NB4 (cell line): ENCODE results near the gene MAEL.

Source experiments
- DNase-seq: peaks from one replicate; pipeline ENCODE4 v3.0.0; 2010; ENCODE audit warnings: low read depth
- H3K4me3 ChIP-seq: one replicate; pipeline ENCODE4 v1.5.1; 2011; ENCODE audit warnings: mild to moderate bottlenecking, low read depth, low read length, moderate library complexity
- MAX ChIP-seq: IDR thresholded peaks from 2 replicates; pipeline ENCODE4 v1.6.1; 2011; ENCODE audit warnings: low read depth, low read length
- MYC ChIP-seq: IDR thresholded peaks from 2 replicates; pipeline ENCODE4 v1.6.1; 2011; ENCODE audit warnings: low read depth, low read length
- POLR2A ChIP-seq: IDR thresholded peaks from 2 replicates; pipeline ENCODE4 v1.6.1; 2011; ENCODE audit warnings: mild to moderate bottlenecking; ENCODE audit not compliant: insufficient read length; ENCODE audit errors: extremely low read depth
- TF ChIP-seq, protein P1 (sequence below): IDR thresholded peaks from one replicate; pipeline ENCODE4 v1.5.1; 2012; ENCODE audit warnings: low read depth, low read length

The MAEL gene

DNA sequence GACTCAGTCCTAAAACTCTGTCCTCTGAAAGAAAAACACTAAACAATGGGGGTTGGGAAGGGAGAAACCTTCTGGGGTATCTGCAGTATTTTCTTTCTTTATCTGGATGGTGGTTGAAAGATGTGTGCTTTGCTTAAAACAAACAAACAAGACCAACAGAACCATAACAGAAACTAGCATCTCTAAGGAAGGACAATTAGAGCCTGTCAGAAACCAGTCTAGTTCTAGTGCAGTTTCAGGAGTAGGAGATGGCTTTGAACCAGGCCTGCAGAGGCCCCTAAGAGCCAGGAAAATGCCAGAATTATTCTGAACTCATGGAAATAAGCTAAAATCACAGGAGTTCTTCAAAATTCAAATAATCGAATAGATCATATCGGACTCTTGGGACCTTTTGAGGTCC, 32.2 kb upstream of the MAEL start:
- H3K4me3 ChIP-seq: no peak overlapping the region
- no peak for TF ChIP-seq POLR2A
- TF ChIP-seq, protein P1, sequence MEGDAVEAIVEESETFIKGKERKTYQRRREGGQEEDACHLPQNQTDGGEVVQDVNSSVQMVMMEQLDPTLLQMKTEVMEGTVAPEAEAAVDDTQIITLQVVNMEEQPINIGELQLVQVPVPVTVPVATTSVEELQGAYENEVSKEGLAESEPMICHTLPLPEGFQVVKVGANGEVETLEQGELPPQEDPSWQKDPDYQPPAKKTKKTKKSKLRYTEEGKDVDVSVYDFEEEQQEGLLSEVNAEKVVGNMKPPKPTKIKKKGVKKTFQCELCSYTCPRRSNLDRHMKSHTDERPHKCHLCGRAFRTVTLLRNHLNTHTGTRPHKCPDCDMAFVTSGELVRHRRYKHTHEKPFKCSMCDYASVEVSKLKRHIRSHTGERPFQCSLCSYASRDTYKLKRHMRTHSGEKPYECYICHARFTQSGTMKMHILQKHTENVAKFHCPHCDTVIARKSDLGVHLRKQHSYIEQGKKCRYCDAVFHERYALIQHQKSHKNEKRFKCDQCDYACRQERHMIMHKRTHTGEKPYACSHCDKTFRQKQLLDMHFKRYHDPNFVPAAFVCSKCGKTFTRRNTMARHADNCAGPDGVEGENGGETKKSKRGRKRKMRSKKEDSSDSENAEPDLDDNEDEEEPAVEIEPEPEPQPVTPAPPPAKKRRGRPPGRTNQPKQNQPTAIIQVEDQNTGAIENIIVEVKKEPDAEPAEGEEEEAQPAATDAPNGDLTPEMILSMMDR: no peak
- TF ChIP-seq MAX: no peak
- no peak for DNase-seq

- TF ChIP-seq POLR2A: no peak
- TF ChIP-seq MAX: no peak
- TF ChIP-seq, protein P1: no peak
- TF ChIP-seq MYC: no peak
- DNase-seq: no peak
- no peak overlapping the region for H3K4me3 ChIP-seq
Observed at GRCh38 chr1:166960858-166961474, 28.1 kb upstream of the MAEL start.

- TF ChIP-seq, protein P1: no peak
- TF ChIP-seq MAX: no peak
- H3K4me3 ChIP-seq: no peak overlapping the region
- no peak for DNase-seq
Observed at GRCh38 chr1:166969074-166969677, 19.9 kb upstream of the MAEL start.

DNA sequence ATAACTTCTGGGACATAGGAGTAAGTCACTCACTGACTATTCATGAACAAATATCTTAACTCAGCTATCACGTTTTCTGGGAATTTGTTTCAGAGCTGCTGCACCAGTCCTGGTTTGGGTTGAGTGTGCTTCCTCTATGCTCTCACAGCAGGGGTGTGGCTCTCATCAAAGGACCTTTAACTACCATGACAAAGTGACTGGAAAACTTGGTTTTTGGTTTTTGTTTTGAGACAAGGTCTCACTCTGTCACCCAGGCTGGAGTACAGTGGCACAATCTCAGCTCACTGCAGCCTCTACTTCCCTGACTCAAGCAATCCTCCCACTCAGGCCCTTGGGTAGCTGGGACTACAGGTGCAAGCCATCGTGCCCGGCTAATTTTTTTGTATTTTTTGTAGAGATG, 17.8 kb upstream of the MAEL start:
- no peak overlapping the region for H3K4me3 ChIP-seq
- no peak for DNase-seq
- TF ChIP-seq POLR2A: no peak
- TF ChIP-seq, protein P1: no peak
- no peak for TF ChIP-seq MAX
- no peak for TF ChIP-seq MYC

DNA sequence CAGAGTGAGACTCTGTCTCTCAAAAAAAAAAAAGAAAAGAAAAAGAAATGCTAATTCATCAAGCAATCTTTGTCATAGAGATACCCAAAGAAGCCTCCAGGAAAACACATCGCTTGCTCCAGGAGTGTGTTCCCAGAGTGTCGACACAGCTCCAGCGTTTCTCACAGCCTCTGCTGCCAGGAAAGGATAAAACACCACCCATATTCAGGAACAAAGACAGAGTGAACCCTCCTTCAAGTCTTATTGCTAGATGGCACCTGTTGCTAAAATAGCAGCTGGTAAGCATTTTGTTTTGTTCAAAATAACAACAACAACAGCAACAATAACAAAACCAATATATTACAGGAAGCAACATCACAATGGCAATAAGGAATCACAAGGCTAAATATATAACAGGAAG, 16.9 kb upstream of the MAEL start:
- DNase-seq: no peak
- TF ChIP-seq POLR2A (no peak), MYC (no peak), MAX (no peak)
- TF ChIP-seq, protein P1: no peak
- H3K4me3 ChIP-seq: no peak overlapping the region

- no peak for DNase-seq
- no peak for TF ChIP-seq MYC
- H3K4me3 ChIP-seq: no peak overlapping the region
Observed at GRCh38 chr1:166972826-166973225, 16.3 kb upstream of the MAEL start.
